Activated T-helper 1 cell treated with anti-CD3 and anti-CD28 coated beads, Interleukin-12 subunit alpha, Interleukin-12 subunit beta, Interleukin-2, Interleukin-4 antibody, amounts not matched to agents 30 ng/mL and 10 ng/mL and 1 ng/mL, durations not matched to agents 14 hours and 24 hours and 36 hours (primary cell): ENCODE measurements around the gene MYBPH. TPM values are rescaled to one million over a fixed set of nuclear protein-coding genes. Genes with fewer than 3 reads are reported as not detected.

Source experiments
- DNase-seq: peaks from one replicate; pipeline ENCODE4 v3.0.0; 2021; ENCODE audit warnings: low spot score
- H3K27ac Mint-ChIP-seq: one replicate; pipeline ENCODE4 v1.8.0; 2021; ENCODE audit warnings: mild to moderate bottlenecking, mixed read lengths
- H3K27me3 Mint-ChIP-seq: one replicate; pipeline ENCODE4 v1.8.0; 2022; ENCODE audit warnings: mild to moderate bottlenecking, moderate library complexity, mixed read lengths; ENCODE audit not compliant: insufficient read depth
- H3K36me3 Mint-ChIP-seq: one replicate; pipeline ENCODE4 v1.8.0; 2021; ENCODE audit warnings: low read depth, mixed read lengths
- H3K4me1 Mint-ChIP-seq: one replicate; pipeline ENCODE4 v1.8.0; 2021; ENCODE audit warnings: low read depth, mixed read lengths
- H3K4me3 Mint-ChIP-seq: one replicate; pipeline ENCODE4 v1.8.0; 2021; ENCODE audit warnings: mild to moderate bottlenecking, moderate library complexity, mixed read lengths
- H3K9me3 Mint-ChIP-seq: one replicate; pipeline ENCODE4 v1.8.0; 2021; ENCODE audit warnings: mixed read lengths
- intact Hi-C: fragments of 100-400 bp; cut with micrococcal nuclease; formaldehyde crosslinking; loops from one replicate; pipeline ENCODE4 v1.15.1; 2024
- total RNA-seq: library from RNA; stranded (reverse); gene quantifications from 2 replicates; pipeline ENCODE4 v1.2.3, GENCODE V29; 2022

The MYBPH gene, protein sequence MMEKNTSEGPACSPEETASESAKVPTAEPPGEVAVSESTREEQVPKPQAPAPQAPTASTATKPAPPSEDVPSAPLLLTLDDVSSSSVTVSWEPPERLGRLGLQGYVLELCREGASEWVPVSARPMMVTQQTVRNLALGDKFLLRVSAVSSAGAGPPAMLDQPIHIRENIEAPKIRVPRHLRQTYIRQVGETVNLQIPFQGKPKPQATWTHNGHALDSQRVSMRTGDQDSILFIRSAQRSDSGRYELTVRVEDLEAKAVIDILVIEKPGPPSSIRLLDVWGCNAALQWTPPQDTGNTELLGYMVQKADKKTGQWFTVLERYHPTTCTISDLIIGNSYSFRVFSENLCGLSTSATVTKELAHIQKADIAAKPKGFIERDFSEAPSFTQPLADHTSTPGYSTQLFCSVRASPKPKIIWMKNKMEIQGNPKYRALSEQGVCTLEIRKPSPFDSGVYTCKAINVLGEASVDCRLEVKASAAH
- total RNA-seq, result not detected in 2 replicates

DNA sequence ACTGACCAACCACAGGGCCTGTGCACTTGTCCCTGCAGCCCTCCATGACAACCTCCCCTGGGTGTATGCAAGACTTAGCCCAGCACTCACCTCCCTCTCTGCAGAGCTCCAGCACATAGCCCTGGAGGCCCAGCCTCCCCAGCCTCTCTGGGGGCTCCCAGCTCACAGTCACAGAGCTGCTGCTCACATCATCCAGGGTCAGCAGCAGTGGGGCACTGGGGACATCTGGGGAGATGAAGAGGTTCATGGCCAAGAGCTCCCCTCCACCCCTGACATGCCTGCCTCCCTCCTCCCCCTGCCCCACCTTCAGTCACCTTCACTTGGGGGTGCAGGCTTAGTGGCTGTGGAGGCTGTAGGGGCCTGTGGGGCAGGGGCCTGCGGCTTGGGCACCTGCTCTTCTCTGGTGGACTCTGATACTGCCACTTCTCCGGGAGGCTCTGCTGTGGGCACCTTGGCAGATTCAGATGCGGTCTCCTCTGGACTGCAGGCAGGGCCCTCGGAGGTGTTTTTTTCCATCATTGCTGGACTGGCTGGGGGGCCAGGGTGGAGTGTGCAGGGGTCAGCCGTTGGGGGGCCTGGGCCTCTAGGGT is at the start of gene MYBPH:
TSS of gene MYBPH (minus strand) at position 590 of the 590 bp plus-strand sequence. CDS start at position 519, 71 bp downstream.
- no peaks in the 10 kb centered on the region for H3K4me1 Mint-ChIP-seq
- H3K4me3 Mint-ChIP-seq, result no peak within 1 kb of the TSS
- no peaks in the 10 kb centered on the region for H3K9me3 Mint-ChIP-seq
- intact Hi-C loops, result no loop called here
- peaks cover 2% of the 10 kb centered on the region for H3K27me3 Mint-ChIP-seq
- no peak for DNase-seq
- H3K27ac Mint-ChIP-seq, result no peak within 1 kb of the TSS
- no peaks in the 10 kb centered on the region for H3K36me3 Mint-ChIP-seq

GRCh38 chr1:203225071-203225470 is 49.4 kb upstream of the MYBPH start:
- Mint-ChIP-seq H3K4me1 (no peaks in the 10 kb centered on the region), H3K4me3 (no peak overlapping the region), H3K27me3 (peaks cover 9% of the 10 kb centered on the region), H3K27ac (no peak overlapping the region), H3K36me3 (no peaks in the 10 kb centered on the region), H3K9me3 (no peaks in the 10 kb centered on the region)
- intact Hi-C loops, result no loop called here
- no peak for DNase-seq

GRCh38 chr1:203223012-203223775 is 47.6 kb upstream of the MYBPH start:
- Mint-ChIP-seq H3K27ac (no peak overlapping the region), H3K4me1 (no peaks in the 10 kb centered on the region), H3K27me3 (peaks cover 16% of the 10 kb centered on the region), H3K9me3 (no peaks in the 10 kb centered on the region), H3K36me3 (no peaks in the 10 kb centered on the region), H3K4me3 (no peak overlapping the region)
- DNase-seq, result no peak
- intact Hi-C loops, result no loop called here

- Mint-ChIP-seq H3K4me1 (peaks cover 3% of the 10 kb centered on the region), H3K27me3 (peaks cover 17% of the 10 kb centered on the region), H3K9me3 (no peaks in the 10 kb centered on the region), H3K4me3 (no peak overlapping the region), H3K27ac (no peak overlapping the region), H3K36me3 (no peaks in the 10 kb centered on the region)
- DNase-seq, result no peak
- intact Hi-C loops, result no loop called here
Observed at GRCh38 chr1:203219934-203220333, 44.3 kb upstream of the MYBPH start.

DNA sequence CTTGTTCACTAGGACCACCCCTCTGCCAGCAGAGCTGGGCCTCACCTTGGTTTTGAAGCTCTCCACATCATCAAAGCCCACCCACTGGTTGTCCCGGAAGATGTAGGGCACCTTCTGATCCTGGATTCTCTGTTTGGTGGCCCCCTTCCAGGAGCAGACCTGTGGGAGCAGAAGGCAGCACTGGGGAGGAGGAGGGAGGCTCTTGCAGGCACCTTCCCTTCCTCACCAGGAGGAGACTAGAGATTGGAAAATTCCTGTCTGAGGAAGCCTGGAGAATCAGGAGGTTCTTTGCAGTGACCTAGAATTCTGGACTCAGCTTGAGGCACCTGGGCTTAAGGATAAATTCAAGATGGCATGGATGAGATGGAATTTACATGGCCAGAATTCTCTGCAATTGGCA is 43.5 kb upstream of the MYBPH start:
- no peak overlapping the region for H3K4me3 Mint-ChIP-seq
- intact Hi-C loops, result no loop called here
- no peak for DNase-seq
- H3K27ac Mint-ChIP-seq, result no peak overlapping the region
- H3K27me3 Mint-ChIP-seq, result peaks cover 19% of the 10 kb centered on the region
- H3K4me1 Mint-ChIP-seq, result peaks cover 3% of the 10 kb centered on the region
- H3K36me3 Mint-ChIP-seq, result no peaks in the 10 kb centered on the region
- H3K9me3 Mint-ChIP-seq, result no peaks in the 10 kb centered on the region

DNA sequence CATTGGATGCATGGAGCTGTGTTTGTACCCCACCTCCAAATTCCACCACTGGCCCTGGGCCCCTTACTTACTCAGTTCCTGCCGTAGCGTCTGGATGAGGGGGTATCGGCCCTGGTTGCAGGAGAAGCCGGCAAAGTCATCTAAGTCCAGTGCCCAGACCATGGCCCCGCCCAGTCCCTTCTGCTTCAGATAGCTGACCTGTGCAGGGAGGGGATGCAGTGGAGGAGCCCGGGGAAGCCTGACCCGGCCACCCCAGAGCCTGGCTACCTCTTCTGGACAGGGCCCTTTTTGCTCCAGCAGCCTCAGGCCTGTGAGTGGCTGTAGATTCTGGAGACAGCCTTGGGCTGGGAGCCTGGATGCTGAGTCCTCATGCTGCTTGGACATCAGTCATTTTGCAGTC is 42.0 kb upstream of the MYBPH start:
- no peak for DNase-seq
- Mint-ChIP-seq H3K27me3 (peaks cover 15% of the 10 kb centered on the region), H3K27ac (no peak overlapping the region), H3K4me1 (peaks cover 3% of the 10 kb centered on the region), H3K4me3 (no peak overlapping the region), H3K36me3 (no peaks in the 10 kb centered on the region), H3K9me3 (no peaks in the 10 kb centered on the region)
- intact Hi-C loops, result no loop called here

DNA sequence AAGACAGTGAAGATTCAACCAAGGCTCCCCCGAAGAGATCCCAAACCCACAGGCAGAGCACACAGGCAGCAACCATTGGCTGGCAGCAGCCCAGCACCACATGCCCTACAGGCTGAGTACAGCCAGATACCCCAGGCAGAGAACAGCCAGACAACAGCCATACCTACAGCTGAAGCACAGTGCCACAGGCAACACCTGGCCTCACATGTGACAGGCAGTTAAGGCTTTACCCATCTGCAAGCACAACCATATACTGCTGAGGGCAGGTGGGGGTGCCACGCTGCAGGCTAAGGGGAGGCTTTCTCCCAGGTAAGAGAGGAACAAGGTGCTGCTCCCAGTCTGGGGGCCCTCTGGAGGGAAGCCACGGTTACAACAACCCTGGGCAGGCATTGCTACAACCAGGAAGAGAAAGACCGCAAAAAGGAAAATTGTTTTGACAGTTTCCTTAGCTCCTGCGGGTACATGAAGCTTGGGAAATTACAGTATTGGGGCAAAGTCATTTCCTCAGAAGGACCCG is 41.6 kb upstream of the MYBPH start:
- Mint-ChIP-seq H3K4me1 (peaks cover 3% of the 10 kb centered on the region), H3K9me3 (no peaks in the 10 kb centered on the region), H3K27ac (no peak overlapping the region), H3K4me3 (no peak overlapping the region), H3K36me3 (no peaks in the 10 kb centered on the region), H3K27me3 (peaks cover 13% of the 10 kb centered on the region)
- no peak for DNase-seq
- intact Hi-C loops, result no loop called here

GRCh38 chr1:203216274-203217138 is 40.9 kb upstream of the MYBPH start:
- Mint-ChIP-seq H3K4me3 (no peak overlapping the region), H3K36me3 (no peaks in the 10 kb centered on the region), H3K4me1 (peaks cover 3% of the 10 kb centered on the region), H3K27me3 (peaks cover 11% of the 10 kb centered on the region), H3K9me3 (no peaks in the 10 kb centered on the region), H3K27ac (no peak overlapping the region)
- intact Hi-C loops, result loop anchor here (1.0 kb wide), 3 partner anchors 44 to 177 kb away; no protein-coding TSS in a partner anchor
- peak; percentile 43 for DNase-seq

DNA sequence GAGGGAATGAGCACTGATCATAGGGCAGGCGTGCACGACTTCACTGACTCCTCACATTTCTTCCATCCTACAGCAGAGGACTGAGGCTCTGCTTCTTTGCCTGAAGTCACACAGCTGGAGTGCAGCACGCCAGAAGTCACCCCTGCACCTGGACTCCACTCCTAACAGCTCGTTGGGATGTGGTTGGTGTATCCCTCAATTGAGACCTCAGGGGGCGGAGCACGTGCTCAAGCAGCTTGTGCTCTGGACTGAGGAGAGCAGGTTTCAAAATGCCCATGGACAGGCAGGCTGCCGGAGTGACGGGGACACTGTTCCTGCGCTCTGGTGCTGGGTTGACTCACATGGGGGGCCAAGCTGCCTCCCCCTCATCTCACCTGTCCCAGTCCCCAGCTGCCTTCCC is 39.9 kb upstream of the MYBPH start:
- intact Hi-C loops, result no loop called here
- peaks cover 14% of the 10 kb centered on the region for H3K27me3 Mint-ChIP-seq
- peaks cover 3% of the 10 kb centered on the region for H3K4me1 Mint-ChIP-seq
- no peak for DNase-seq
- no peak overlapping the region for H3K27ac Mint-ChIP-seq
- no peaks in the 10 kb centered on the region for H3K9me3 Mint-ChIP-seq
- H3K4me3 Mint-ChIP-seq, result no peak overlapping the region
- no peaks in the 10 kb centered on the region for H3K36me3 Mint-ChIP-seq

DNA sequence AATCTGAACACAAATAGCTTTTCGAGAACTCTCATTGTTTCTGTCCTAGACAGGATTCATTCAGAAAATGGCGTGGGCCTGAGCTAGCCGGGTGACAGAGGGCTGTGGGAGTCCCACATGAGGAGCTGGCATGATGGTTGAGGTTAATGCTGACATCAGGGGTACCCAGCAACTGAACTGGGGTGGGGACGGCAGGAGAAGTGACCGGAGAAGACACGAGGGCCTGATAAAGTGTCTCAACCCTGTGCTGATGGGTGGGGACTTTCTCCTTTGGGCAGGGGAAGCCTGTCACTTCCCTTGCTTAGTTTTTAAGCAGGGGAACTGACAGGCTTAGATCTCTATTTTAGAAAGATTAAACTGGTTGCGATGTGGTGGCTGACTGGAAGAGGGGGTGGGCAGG is 39.2 kb upstream of the MYBPH start:
- peaks cover 15% of the 10 kb centered on the region for H3K27me3 Mint-ChIP-seq
- H3K4me1 Mint-ChIP-seq, result peaks cover 3% of the 10 kb centered on the region
- H3K4me3 Mint-ChIP-seq, result no peak overlapping the region
- no peak for DNase-seq
- H3K27ac Mint-ChIP-seq, result no peak overlapping the region
- no peaks in the 10 kb centered on the region for H3K36me3 Mint-ChIP-seq
- intact Hi-C loops, result no loop called here
- H3K9me3 Mint-ChIP-seq, result no peaks in the 10 kb centered on the region

DNA sequence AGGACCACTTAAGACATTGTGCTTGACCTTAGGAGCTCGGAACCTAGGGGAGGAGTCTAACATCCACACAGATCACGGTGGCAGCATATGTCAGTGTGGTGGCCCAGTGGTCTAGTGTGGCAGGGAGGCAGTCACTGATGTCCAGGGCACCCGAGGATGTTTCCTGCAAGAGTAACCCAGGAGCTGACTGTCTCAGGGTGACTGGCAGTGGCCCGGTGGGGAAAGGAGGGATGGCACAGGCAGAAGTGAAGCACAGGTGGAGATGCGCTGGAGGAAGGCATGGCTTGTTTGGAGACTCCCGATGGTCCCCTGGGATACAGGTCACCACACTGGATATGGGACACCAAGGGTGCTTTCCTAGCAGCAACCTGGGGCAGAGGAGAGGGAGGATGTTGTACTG is 37.5 kb upstream of the MYBPH start:
- intact Hi-C loops, result no loop called here
- H3K4me1 Mint-ChIP-seq, result peaks cover 3% of the 10 kb centered on the region
- no peak for DNase-seq
- H3K36me3 Mint-ChIP-seq, result no peaks in the 10 kb centered on the region
- H3K9me3 Mint-ChIP-seq, result no peaks in the 10 kb centered on the region
- peaks cover 9% of the 10 kb centered on the region for H3K27me3 Mint-ChIP-seq
- no peak overlapping the region for H3K27ac Mint-ChIP-seq
- no peak overlapping the region for H3K4me3 Mint-ChIP-seq

DNA sequence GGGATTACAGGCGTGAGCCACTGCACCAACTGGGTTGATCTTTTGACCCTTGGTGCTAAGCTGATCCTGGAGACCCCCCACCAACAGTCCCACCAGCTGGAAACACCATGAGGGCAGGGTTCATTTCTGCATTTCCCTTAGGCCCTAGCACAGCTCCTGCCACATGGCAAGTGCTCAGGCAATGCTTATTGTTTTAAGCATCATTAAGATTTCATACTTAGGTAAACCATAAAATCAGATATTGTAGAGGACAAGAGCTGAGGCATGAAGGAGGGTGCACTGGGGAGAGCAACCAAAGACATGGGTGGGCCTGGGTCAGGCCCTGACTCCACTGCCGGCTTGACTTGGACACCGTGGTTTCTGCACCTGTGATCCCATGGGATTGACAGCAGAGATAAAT is 36.2 kb upstream of the MYBPH start:
- intact Hi-C loops, result no loop called here
- H3K27ac Mint-ChIP-seq, result no peak overlapping the region
- no peaks in the 10 kb centered on the region for H3K9me3 Mint-ChIP-seq
- H3K36me3 Mint-ChIP-seq, result no peaks in the 10 kb centered on the region
- peaks cover 10% of the 10 kb centered on the region for H3K27me3 Mint-ChIP-seq
- H3K4me1 Mint-ChIP-seq, result peaks cover 3% of the 10 kb centered on the region
- no peak for DNase-seq
- no peak overlapping the region for H3K4me3 Mint-ChIP-seq
